Measurements from ENCODE around the gene FAM53B.

Gene FAM53B

DNA sequence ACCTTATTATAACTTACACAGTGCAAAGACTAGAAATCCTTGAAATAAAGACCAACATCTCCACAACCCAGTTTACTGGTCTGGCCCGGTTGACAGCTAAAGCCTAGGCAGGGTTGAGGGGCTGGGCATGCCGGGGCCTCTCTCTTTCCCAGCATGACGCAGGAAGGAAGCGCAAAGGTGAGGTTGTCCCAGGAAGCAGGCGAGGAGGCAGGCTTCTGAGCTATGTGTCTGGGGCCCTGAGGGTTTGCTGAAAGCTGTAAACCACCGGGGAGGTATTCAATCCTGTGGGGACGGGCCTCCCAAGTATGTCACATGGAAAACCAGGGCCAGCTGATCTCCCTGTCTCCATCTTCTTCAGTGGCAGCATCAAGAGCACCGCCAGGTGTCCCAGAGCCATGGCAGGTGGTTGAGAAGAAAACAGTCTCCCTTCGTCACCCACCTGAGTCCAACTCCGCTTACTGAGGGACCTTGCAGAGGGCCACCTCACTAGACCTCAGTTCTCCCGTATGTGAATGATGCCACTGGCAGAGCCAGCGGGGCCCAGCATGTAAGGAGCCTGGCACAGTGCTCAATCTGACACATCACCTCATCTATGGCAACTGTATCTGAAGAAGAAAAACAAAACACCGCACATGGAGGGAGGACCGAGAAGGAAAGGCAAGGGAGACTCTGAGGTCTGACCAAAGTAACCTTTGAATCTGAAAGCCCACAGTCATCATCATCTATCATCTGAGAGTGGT is 49.5 kb downstream of the FAM53B start:
- no peak for DNase-seq

GRCh38 chr10:124693801-124694416 is 50.3 kb downstream of the FAM53B start:
- DNase-seq = no peak

GRCh38 chr10:124693396-124693795 is 50.8 kb downstream of the FAM53B start:
- DNase-seq = no peak

DNA sequence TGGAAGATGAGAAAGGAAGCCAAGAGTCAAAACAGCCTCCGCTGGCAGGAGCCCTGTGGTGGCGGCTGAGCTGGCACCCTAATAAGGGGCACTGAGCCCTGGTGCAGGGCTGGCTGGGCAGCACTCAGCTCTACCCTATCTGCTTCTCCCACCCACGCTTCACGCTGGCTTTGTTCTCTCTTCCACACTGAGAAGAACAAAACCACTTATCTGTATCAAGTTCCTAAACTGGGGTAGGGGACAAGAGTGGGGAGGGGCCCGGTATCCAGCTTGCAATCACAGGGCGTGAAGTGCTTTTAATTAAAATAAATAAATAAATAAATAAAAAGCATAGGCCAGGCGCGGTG is 52.1 kb downstream of the FAM53B start:
- DNase-seq = no peak

DNA sequence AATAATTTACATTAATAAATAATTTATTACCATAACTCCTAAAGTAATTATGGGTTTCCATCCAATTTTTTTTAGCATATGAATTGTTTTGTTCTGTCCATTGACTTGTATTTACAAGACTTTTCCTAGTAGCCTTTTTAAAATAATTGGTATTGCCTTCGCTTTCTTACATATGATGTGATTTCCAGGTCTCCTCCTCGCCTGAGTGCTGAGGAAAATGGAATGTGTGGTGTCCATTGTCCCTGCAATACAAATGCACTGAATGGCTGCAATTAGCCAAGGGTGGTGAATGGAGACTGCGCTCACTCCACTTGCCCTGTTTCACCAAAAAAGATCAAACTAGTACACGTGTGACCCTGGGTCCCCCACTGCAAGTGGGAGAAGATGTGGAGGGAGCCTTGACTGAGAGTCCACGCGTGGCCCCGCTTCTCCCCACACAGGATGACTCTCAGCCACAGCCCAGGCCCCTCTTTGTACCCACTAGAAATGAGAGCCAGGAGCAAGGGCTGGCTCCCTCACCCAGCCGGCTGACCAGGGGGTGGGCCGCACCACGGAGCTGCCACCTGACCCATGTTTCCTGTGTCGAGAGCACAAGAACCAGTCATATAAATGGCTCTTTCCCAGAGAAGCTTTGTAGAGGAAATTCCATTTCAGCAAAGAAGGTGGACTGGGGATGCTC is 52.6 kb downstream of the FAM53B start:
- DNase-seq = no peak

DNA sequence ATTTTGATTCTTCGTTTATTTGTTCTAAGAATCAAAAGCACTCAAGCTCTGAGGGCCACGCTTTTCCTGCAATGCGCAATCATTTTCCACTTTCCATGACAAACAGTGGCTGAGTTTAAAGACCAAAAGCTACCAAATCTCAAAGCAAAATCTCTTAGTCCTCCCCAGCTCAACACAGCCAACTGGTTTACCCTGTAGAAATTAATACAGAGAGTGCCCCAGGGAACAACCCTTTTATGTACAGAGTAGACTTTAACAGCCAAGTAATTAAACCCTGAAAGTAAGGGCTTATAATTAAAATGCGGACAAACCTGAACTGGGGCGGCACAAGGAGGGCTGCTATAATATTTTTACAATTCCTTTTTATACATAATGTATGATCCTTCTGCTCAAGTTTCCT is 53.2 kb downstream of the FAM53B start:
- DNase-seq = no peak

- no peak for DNase-seq
These were observed 54.2 kb downstream of the FAM53B start for GRCh38 chr10:124689911-124690498.

- peak; percentile 43 for DNase-seq
These were observed 55.1 kb downstream of the FAM53B start for GRCh38 chr10:124688889-124689670.

DNA sequence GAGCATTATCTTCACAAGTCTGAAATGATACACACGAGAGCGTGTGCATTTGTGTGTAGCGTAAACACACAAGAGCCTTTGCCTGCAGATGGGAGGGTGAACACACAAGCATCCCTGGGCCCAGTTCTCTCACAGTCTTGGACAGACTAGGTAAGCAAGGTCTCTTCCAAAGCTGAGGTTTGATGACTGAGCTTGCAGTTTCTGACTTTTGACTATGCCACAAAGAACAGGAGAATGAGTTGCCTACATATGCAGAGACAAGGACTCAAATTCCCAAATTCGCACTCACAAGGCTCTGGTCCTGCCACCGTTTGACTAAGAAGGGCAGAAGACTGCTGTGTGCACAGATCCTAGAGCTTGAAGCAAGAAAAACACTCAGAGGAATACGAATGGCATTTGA is 55.8 kb downstream of the FAM53B start:
- no peak for DNase-seq

- DNase-seq = no peak
These were observed 57.3 kb downstream of the FAM53B start for GRCh38 chr10:124686707-124687376.

DNA sequence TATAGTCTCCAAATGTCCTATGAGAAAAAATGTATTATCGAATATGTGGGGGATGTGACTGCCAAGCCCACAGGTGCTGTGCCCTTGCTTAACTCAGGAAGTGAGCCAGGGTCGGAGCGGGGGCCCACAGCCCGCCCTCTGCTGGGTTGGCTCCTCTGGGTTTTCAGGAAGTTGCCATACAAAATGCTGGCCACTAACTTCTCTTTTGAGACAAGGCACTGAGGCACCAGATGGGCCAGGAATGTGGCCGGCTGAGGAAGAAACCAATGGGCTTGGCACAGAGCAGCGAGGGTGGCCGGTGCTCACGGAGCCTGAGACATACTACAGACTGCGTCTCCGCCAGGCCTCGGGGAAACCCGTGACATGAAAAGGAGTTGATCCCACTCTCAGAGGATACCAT is 58.9 kb downstream of the FAM53B start:
- DNase-seq = no peak

GRCh38 chr10:124683814-124684213 is 60.4 kb downstream of the FAM53B start:
- DNase-seq = no peak

DNA sequence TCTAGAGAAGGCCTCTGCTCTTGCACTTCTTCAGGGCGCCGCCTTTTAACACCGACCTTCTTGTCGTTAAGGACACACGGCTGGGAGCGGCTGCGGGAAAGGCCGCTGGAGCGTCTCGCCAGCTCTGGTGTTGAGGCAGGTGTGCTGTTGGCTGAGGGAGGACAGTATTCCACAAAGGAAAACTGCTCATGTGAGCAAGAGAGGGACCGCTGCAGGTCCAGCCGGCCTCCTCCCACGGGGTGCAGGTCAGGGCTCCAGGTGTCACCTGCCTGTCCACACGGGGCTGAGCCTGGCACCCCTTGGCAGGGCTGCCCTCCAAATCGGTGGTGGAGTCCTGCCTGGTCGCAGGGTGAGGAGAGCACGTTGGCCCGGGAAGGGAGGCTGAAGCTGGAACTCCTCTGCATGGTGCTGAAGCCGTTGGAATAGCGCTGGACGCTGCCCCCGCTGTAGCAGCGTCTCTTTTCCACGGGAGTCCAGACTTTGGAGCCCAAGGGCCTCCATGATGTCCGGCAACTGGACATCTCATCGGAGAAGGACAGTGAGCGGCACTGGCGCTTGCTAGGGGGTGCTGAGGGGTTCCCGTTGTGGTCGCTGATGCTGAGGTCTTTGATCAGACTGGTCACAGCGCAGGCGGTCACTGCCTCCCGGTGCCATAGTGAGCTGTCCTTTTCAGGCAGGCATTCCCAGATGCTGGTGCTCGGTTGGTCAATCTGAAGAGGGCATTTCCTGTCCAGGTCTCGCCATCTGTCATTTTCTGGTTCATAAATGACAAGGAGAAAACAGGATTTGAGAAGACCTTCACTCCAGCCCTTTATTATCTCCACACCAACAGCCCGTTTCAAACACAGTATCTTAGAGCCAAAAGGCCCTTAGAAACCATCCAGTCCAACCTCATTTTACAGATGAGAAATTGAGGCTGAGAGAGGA is 62.3 kb downstream of the FAM53B start:
- no peak for DNase-seq

DNA sequence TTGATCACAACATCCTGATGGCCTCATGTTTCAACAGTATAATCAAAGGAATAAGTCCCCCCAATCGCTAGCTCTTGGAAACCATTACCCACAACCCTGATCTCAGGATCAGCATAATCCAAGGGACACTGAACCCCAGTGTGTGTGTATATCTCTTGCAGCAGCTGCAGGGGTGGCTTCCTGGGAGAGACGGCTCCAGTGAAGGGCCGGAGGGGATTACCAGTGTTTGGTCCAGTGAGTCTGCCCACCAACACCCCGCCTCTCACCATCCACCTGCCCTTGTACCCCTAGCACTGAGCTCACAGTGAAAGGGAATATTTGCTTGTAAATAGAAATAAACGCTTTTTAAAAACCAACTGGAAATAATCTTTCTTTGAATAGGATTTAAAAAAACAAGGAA is 63.1 kb downstream of the FAM53B start:
- no peak for DNase-seq

DNA sequence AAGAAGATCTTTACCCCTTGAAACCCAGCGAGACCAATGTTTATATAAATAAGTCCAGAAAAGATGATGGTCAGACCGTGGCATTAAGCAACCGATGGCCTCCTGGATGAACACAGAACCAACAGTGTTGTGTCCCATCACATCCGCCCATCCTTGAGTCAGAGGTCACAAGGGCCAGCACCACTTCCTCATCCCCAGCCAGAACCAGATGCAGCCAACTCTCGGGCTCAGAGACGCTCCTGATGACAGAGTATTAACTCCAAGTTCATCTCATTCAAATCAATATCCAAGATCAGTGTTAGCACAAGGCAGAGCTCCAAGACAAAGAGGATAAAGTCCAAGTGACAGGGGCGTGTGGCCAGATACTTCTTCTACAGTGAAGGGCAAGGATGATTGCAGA is 63.5 kb downstream of the FAM53B start:
- no peak for DNase-seq

DNA sequence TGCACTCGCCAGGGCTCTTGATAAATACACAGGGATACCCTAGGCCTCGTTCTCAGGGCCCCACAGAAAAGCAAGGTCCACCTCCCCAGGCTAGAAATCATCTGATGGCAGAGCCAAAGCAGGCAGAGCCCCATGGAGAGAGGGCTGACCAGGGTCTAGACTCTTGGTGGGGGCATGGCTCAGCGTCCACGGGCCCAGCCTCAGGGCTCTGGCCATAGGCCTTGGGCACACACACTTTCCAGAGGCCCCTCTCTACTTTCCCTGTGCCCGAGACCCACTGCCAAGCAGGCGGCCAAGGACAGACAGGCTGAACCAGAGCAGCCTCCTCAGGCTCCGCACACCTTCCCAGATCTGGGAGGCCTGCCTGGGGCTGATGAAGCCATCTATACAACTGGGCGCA is 64.8 kb downstream of the FAM53B start:
- no peak for DNase-seq

DNA sequence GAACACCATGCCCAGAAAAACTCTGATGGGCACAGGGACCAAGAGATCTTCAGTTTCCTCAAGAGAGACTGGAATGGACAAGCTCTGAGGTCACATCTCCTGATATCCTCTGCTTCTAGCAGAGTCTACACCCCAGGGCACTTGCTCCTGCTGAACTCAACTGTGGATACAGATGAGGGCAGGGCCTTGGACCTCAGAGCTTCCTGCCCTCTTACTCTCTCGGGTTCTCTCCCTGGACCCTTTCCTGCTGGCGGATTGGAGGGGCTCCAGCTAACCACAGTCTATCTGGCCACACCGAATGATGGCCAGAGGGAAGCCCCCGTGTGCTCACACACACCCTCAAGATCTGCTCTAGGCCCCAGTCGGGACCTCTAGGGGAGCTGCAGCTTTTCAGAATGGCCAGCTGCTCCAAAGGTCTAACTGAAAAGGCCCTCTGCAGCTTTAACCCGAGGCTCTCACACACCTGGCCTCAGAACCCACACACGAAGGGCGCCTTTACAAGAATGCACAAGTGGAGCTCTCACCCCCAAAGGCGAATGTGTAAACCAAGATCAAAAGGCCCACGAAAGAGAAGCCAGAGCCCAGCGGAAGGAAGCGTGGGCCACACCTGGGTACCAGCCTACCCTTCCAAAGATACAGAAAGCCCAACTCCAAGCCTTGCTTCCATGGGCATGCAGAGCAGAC is 65.5 kb downstream of the FAM53B start:
- peak; percentile 56 for DNase-seq

DNA sequence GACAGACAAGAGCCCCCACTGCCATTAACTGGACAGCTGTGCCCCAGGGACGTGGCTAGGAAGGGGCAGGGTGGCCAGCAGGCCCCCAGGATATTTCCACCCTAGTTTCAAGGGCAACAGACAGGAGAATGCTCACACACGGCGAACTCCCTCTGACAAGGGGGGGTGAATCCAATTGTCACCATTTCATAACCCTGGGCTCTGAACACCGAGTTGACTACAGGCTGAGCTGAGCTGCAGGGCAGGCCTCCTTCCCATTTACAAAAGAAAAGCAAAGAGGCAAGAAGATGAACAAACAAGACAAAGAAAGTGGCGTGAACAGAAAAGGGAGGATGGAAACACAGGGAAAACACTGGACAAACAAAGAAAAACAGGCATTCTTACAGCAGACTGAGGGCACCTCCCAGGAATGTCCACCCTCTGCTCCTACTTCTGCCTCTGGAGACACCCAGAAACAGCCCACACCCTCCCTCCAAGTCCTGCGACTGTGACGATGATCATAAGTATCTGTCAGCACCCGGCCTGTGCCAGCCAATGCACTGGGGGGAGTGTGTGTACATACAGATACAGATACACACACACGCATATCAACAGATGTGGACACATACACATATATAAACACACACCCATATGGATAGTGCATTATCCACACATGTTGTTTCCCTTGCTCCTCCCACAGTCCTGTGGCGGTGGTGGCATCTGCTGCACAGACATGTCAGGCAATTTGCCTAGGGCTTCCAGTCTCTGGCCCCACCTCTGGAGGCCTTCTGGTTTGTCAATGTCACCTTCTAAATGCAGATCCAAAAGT is 66.2 kb downstream of the FAM53B start:
- no peak for DNase-seq

DNA sequence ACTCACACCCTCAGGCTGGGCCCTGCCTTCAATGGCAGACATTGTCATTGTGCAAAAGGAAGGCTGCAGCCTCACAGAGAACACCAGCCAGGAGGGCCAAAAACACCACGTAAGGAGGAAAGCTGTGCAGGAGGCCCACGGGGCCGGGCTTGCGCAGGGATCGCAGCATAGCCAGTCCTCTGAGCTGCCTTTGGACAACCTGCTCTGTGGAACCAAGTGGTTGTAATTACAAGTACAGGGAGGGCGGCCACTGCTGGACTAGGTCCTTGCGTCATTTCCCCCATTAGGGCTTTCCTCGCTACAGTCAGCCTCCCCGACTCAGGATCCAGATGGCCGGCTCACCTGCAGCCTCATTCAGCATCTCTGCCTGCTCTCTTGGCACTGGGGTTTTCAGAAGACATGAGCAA is 66.9 kb downstream of the FAM53B start:
- no peak for DNase-seq

Data from activated effector memory CD4-positive, alpha-beta T cell treated with Interleukin-2 at 50 U/mL for 16 hours (primary cell).